ENCODE results near the gene UNK. TPM values are rescaled to one million over a fixed set of nuclear protein-coding genes. Genes with fewer than 3 reads are reported as not detected.

The UNK gene
- total and polyA plus RNA-seq, 2 of the 13 experiments (the other 11 are each of a cell fraction or from before 2014, with no cell fraction given): 31.6 to 33.0 TPM

GRCh38 chr17:75846692-75847613, 62.3 kb downstream of the UNK start (continued):
- TF ChIP-seq MLXIP (CRISPR knock-in tag; IDR thresholded peaks at IDR 0.05; ENCODE audit: borderline replicate concordance): 0 out of 2 replicates have a peak, but pooled peaks have one; percentile 43
- TF ChIP-seq ZNF780A (CRISPR knock-in tag; IDR thresholded peaks at IDR 0.05): peak; percentile 82; the same call in 1 of the 2 replicates
- TF ChIP-seq IKZF5 (CRISPR knock-in tag; IDR thresholded peaks at IDR 0.05): peak; percentile 96
- TF ChIP-seq ZNF687 (CRISPR knock-in tag; IDR thresholded peaks at IDR 0.05): peak; percentile 99
- no peak for TF ChIP-seq PRDM4 (CRISPR knock-in tag; IDR thresholded peaks at IDR 0.05; ENCODE audit: borderline replicate concordance)
- peak; percentile 60; the same call in 1 of the 2 replicates for TF ChIP-seq TFE3 (CRISPR knock-in tag; IDR thresholded peaks at IDR 0.05)
- TF ChIP-seq SOX13 (IDR thresholded peaks at IDR 0.05): peak; percentile 69; the same call in 1 of the 2 replicates
- peak in 1 of 2 experiments; percentile 77; a peak in 2 of 4 replicates for TF ChIP-seq SOX13 (CRISPR knock-in tag; conservative IDR thresholded peaks at IDR 0.05 in 1 of 2, IDR thresholded peaks at IDR 0.05 in 1 of 2)
- TF ChIP-seq RBFOX2 (IDR thresholded peaks at IDR 0.05; ENCODE audit: low read depth, low read length): peak; percentile 62
- TF ChIP-seq SIX4 (CRISPR knock-in tag; IDR thresholded peaks at IDR 0.05): peak; percentile 78
- TF ChIP-seq GFI1 (CRISPR knock-in tag; IDR thresholded peaks at IDR 0.05; ENCODE audit: borderline replicate concordance): peak; percentile 87
- TF ChIP-seq FLYWCH1 (CRISPR knock-in tag; IDR thresholded peaks at IDR 0.05): peak; percentile 70; the same call in 1 of the 2 replicates
- no peak for TF ChIP-seq THAP8 (CRISPR knock-in tag; IDR thresholded peaks at IDR 0.05; ENCODE audit: borderline replicate concordance)

All from HepG2 (cell line).